GM12874 (cell line): ENCODE results near the gene KLHL29.

Experiments used
- TF ChIP-seq, protein P1 (sequence below): IDR thresholded peaks from 2 replicates; pipeline ENCODE4 v1.5.1; 2011; ENCODE audit warnings: low read depth, mild to moderate bottlenecking, control low read depth, low read length, moderate library complexity; ENCODE audit not compliant: insufficient read depth

The KLHL29 gene

DNA sequence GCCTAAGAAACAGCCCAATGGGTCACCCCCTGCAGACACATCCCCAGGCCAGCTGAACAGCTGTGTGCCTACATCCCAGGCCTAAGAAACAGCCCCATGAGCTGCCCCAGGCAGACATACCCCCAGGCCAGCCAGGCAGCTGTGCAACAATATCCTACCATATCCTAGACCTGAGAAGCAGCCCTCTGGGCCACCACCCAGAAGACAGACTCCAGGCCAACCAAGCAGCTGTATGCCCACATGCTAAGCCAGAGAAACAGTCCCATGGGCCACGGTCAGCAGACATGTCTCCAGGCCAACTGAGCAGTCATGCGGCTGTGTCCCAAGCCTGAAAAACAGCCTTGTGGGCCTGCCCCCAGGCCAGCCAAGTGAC, 336.5 kb downstream of the KLHL29 start:
- TF ChIP-seq, protein P1, sequence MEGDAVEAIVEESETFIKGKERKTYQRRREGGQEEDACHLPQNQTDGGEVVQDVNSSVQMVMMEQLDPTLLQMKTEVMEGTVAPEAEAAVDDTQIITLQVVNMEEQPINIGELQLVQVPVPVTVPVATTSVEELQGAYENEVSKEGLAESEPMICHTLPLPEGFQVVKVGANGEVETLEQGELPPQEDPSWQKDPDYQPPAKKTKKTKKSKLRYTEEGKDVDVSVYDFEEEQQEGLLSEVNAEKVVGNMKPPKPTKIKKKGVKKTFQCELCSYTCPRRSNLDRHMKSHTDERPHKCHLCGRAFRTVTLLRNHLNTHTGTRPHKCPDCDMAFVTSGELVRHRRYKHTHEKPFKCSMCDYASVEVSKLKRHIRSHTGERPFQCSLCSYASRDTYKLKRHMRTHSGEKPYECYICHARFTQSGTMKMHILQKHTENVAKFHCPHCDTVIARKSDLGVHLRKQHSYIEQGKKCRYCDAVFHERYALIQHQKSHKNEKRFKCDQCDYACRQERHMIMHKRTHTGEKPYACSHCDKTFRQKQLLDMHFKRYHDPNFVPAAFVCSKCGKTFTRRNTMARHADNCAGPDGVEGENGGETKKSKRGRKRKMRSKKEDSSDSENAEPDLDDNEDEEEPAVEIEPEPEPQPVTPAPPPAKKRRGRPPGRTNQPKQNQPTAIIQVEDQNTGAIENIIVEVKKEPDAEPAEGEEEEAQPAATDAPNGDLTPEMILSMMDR = no peak

DNA sequence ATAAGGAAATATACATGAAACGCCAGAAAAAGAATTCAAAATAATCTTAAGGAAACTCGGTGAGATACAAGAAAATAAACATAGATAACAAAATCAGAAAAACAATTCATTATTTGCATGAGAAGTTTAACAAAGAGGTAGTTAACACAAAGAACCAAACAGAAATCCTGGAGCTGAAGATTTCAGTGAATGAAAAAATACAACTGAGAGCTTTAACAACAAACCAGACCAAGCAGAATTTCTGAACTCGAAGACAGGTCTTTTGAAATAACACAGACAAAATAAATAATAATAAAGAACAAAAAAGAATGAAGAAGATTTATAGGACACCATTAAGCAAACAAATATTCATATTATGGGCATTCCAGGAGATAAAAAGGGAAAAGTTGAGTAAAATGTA, 337.3 kb downstream of the KLHL29 start:
- TF ChIP-seq, protein P1 = no peak

DNA sequence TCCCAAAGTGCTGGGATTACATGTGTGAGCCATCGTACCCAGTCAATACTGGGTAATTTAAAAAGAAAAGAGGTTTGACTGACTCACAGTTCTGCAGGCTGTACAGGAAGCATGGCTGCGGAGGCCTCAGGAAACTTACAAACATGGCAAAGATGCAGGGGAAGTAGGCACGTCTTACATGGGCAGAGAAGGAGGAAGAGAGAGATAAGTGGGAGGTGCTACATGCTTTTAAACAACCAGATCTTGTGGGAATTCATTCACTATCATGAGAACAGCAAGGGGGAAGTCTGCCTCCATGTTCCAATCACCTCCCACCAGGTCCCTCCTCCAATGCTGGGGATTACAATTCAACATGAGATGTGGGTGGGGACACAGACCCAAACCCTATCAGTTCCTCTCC, 349.4 kb downstream of the KLHL29 start:
- TF ChIP-seq, protein P1 = no peak

DNA sequence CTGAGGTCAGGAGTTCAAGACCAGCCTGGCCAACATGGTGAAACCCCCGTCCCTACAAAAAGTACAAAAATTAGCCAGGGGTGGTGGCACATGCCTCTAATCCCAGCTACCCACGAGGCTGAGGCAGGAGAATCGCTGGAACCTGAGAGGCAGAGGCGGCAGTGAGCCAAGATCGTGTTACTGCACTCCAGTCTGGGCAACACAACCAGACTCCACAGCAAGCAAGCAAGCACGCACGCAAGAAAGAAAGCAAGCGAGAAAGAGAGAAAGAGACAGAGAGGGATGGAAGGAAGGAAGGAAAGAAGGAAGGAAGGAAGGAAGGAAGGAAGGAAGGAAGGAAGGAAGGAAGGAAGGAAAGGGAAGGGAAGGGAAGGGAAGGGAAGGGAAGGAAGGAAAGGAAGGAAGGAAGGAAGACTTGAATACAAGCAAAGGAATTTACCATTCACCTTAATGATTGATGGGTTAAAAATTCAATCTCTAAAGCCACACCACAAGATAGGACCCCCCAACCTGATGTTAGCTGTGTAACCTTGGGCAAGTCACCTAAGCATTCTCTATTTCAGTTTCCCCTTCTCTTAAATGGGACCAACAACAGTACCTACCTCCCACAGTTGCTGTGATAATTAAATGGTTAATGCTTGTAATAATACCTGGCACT, 360.2 kb downstream of the KLHL29 start:
- TF ChIP-seq, protein P1 = no peak

DNA sequence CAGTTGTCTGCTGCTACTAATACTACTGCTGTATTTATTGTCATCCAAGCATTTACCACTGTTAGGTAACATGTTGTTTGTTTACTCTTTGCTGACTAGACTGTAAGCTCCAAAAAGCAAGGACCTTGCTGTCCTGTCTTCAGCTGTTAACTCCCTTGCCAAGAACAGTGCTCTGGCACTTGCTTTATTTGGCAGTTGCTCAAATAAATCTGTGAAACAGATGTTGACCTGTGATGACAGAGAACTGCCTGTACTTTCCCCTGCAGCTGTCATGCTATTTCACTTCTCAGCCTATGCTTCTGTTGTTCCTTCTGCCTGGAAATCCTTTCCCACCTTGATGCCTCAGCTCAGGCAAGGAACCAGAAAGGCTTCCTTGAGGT, 360.7 kb downstream of the KLHL29 start:
- TF ChIP-seq, protein P1 = no peak

DNA sequence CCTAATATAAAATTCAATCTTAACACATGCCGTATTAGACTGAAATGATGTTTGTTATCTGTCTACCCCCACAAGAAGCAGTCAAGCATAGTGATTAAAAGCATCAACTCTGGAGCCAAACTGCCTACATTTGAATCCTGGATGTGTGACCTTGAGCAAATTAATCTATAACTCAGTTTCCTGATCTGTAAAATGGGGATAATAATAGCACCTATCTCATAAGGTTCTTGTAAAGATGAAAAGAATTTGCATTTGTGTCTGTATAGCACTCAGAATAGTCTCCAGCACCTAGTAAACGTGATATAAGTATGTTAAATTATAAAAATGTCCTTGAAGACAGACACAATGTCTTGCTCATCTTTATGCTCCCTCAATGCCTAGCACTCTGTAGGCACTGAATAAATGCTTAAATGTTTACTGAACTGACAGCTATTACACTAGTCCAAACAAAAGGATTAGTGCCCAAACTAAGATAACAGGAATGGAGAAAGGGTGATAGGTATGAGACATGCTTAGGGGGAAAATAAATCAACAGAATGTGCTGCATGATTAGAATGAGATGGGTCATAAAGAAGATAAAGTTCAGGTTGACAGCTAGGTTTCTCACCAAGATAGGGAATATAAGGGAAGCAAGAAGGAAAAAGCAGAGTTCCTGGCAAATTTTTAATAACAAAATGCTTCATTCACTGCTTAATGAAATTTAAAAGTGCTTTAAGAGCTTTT, 361.3 kb downstream of the KLHL29 start:
- TF ChIP-seq, protein P1 = no peak

DNA sequence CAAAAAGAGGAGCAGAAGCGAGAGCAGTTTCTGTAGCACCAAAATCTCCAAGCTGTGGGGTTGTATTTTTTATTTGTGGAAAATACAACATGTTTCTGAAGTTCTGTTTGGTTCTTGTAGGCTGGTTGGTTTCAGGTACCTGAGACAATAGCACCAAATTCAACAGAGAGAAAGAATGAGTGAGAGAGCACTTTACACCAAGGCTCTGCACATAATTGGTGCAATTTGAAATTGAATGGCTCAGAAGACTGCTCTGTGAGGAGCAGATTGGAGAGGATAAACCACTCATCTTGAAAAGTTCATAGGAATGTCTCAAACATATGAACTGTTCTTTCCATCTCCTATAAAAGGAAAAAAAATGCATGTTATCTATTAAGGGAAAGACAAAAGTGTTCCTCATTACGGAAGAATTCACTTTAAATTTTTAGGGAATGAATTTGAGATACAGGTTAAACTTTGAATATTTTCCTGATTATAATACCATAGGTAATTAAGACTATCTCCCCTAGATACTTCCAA, 366.8 kb downstream of the KLHL29 start:
- TF ChIP-seq, protein P1 = no peak
